BLaER1 treated with 17β-estradiol and CSF1 and Interleukin-3, amounts not matched to agents 10 nM and 100 nM (cell line): ENCODE results near the gene OR4F17.
"Not testable (repeated sequence)": the region's sequence is repeated elsewhere in the genome, so short reads cannot be mapped to it uniquely, and the experiment has no call there.

Experiments used
- H3K27ac ChIP-seq, 11 experiments: shearing (Covaris generic); formaldehyde crosslinking; 2 replicates each; pipeline ENCODE4 v1.8.1; 2022
- H3K27me3 ChIP-seq, 11 experiments: shearing (Covaris generic); formaldehyde crosslinking; 2 replicates each; pipeline ENCODE4 v1.8.1; 2022
- H3K36me3 ChIP-seq, 11 experiments: shearing (Covaris generic); formaldehyde crosslinking; 2 replicates each; pipeline ENCODE4 v1.8.1; 2022
- H3K4me1 ChIP-seq, 10 experiments: shearing (Covaris generic); formaldehyde crosslinking; 2 replicates each; pipeline ENCODE4 v1.8.1; 2022
- H3K4me2 ChIP-seq, 11 experiments: shearing (Covaris generic); formaldehyde crosslinking; 2 replicates each; pipeline ENCODE4 v1.8.1; 2022
- H3K4me3 ChIP-seq, 10 experiments: shearing (Covaris generic); formaldehyde crosslinking; 2 replicates each; pipeline ENCODE4 v1.8.1; 2022
- H3K9ac ChIP-seq, 11 experiments: shearing (Covaris generic); formaldehyde crosslinking; 2 replicates each; pipeline ENCODE4 v1.8.1; 2022
- H3K9me3 ChIP-seq, 11 experiments: shearing (Covaris generic); formaldehyde crosslinking; replicated peaks in 1 of 11; 2 replicates each; pipeline ENCODE4 v1.8.1; 2022
- H4K20me1 ChIP-seq, 11 experiments: shearing (Covaris generic); formaldehyde crosslinking; 2 replicates each; pipeline ENCODE4 v1.8.1; 2022

Gene OR4F17, protein sequence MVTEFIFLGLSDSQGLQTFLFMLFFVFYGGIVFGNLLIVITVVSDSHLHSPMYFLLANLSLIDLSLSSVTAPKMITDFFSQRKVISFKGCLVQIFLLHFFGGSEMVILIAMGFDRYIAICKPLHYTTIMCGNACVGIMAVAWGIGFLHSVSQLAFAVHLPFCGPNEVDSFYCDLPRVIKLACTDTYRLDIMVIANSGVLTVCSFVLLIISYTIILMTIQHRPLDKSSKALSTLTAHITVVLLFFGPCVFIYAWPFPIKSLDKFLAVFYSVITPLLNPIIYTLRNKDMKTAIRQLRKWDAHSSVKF

DNA sequence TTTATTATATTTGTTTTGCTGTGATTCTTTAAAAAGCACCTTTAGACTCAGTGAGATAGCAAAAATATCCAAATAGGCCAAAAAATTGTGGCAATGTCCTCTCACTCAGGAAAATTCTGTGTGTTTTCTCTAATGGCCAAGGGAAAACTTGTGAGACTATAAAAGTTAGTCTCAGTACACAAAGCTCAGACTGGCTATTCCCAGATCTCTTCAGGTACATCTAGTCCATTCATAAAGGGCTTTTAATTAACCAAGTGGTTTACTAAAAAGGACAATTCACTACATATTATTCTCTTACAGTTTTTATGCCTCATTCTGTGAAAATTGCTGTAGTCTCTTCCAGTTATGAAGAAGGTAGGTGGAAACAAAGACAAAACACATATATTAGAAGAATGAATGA lies at the start of gene OR4F17:
OR4F17 (plus strand) TSS at position 301 of the 400 bp plus-strand sequence. CDS start 3,575 bp downstream, outside the sequence.
- not testable (repeated sequence) for H3K9ac ChIP-seq, H3K4me2 ChIP-seq, H3K27me3 ChIP-seq, H3K4me1 ChIP-seq, H3K9me3 ChIP-seq, H4K20me1 ChIP-seq, H3K4me3 ChIP-seq, H3K27ac ChIP-seq, H3K36me3 ChIP-seq

DNA sequence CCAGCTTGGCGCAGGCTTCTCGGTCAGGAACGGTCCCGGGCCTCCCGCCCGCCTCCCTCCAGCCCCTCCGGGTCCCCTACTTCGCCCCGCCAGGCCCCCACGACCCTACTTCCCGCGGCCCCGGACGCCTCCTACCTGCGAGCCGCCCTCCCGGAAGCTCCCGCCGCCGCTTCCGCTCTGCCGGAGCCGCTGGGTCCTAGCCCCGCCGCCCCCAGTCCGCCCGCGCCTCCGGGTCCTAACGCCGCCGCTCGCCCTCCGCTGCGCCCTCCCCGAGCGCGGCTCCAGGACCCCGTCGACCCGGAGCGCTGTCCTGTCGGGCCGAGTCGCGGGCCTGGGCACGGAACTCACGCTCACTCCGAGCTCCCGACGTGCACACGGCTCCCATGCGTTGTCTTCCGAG lies 36.1 kb upstream of the OR4F17 start:
- not testable (repeated sequence) for H3K4me3 ChIP-seq

DNA sequence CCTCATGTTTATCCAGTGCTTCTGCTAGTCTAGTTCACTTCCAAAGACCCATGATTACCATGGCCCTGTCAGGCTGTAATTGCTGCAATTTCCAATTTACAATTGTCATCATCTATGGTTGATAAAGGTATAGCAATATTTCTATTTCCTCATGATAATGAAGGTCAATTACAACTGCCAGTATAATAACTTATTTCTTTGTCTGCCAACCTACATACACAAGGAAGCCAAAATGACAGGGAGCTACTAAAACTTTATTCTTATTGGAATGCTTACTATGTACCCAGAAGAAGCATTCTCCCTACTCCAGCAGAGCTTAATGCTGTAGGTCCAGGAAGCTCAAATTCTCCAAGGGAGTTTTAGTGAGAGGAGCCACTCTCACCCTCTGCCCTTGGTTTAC lies 24.0 kb upstream of the OR4F17 start:
- not testable (repeated sequence) for H3K4me3 ChIP-seq, H4K20me1 ChIP-seq, H3K9ac ChIP-seq, H3K4me2 ChIP-seq, H3K36me3 ChIP-seq, H3K27me3 ChIP-seq, H3K9me3 ChIP-seq, H3K27ac ChIP-seq, H3K4me1 ChIP-seq

More for the DNA sequence above, 36.1 kb upstream of the OR4F17 start:
- H3K27ac ChIP-seq, H3K36me3 ChIP-seq, H4K20me1 ChIP-seq, H3K27me3 ChIP-seq, H3K9ac ChIP-seq, H3K9me3 ChIP-seq, H3K4me2 ChIP-seq, H3K4me1 ChIP-seq: not testable (repeated sequence)

DNA sequence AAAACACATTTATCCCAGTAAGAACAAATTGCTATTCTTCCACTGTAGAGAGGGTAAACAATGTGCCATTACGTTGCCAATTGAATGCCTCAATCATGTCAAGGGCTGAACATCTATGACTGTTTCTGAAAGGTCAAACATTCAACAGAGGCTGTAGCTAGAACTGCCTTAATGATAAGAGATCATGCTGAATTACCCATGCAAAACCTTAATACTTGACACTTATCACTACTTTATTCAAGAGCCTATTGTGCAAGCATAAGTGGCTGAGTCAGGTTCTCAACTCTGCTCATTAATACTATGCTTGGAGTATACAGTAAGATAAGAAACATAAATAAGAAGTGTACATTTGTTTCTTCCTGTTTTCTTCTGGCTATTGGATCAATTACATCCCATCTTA lies 23.3 kb upstream of the OR4F17 start:
- not testable (repeated sequence) for H4K20me1 ChIP-seq, H3K27me3 ChIP-seq, H3K4me3 ChIP-seq, H3K4me2 ChIP-seq, H3K9ac ChIP-seq, H3K36me3 ChIP-seq, H3K27ac ChIP-seq, H3K4me1 ChIP-seq, H3K9me3 ChIP-seq

GRCh38 chr19:90678-91077 lies 16.2 kb upstream of the OR4F17 start:
- not testable (repeated sequence) for H3K9me3 ChIP-seq, H3K4me3 ChIP-seq, H3K36me3 ChIP-seq, H3K4me2 ChIP-seq, H3K9ac ChIP-seq, H3K27me3 ChIP-seq, H3K4me1 ChIP-seq, H3K27ac ChIP-seq, H4K20me1 ChIP-seq

DNA sequence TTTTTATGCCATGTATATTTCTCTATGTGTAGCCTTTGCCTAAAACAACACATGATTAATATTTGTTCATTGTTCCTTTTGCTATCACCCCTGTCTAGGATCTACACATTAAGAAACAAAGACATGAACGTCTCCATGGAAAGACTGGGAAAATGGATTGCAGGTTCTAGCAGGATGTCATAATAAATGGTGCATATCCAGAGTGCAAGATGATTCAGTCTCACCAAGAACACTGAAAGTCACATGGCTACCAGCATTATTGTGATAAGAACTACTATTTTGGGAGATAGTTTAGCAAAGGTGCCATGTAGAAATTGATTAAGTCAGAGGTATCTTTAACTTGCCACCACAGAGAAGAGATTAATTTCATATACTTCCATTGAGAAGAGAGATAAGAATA lies 12.1 kb upstream of the OR4F17 start:
- not testable (repeated sequence) for H3K27ac ChIP-seq, H3K9me3 ChIP-seq, H3K9ac ChIP-seq, H4K20me1 ChIP-seq, H3K4me1 ChIP-seq, H3K4me3 ChIP-seq, H3K4me2 ChIP-seq, H3K27me3 ChIP-seq, H3K36me3 ChIP-seq

- not testable (repeated sequence) for H3K27me3 ChIP-seq, H3K9ac ChIP-seq, H3K4me3 ChIP-seq, H3K4me2 ChIP-seq, H4K20me1 ChIP-seq, H3K9me3 ChIP-seq, H3K4me1 ChIP-seq, H3K27ac ChIP-seq, H3K36me3 ChIP-seq
These were observed 9.3 kb upstream of the OR4F17 start for GRCh38 chr19:97647-98046.

GRCh38 chr19:120443-121140 lies 13.7 kb downstream of the OR4F17 start:
- H3K27me3 ChIP-seq, H3K4me1 ChIP-seq, H3K9ac ChIP-seq, H3K27ac ChIP-seq, H3K36me3 ChIP-seq, H4K20me1 ChIP-seq, H3K4me3 ChIP-seq, H3K9me3 ChIP-seq, H3K4me2 ChIP-seq: not testable (repeated sequence)
